SK-N-SH (cell line): ENCODE measurements around the gene NUP210L. TPM values are rescaled to one million over a fixed set of nuclear protein-coding genes. Genes with fewer than 3 reads are reported as not detected.

Experiments
- CTCF ChIA-PET: fragments of 300-600, 350-600 bp; formaldehyde crosslinking; extraction: SDS; loops from one replicate; lab custom pipeline; 2021; lab: Yijun Ruan, JAX
- POLR2A ChIA-PET: fragments of 350-600 bp; sonication (Branson Sonifier 250); formaldehyde crosslinking; extraction: SDS; loops from one replicate; lab custom pipeline; 2020; ENCODE audit warnings: antibody characterized with exemption, inconsistent platforms; lab: Yijun Ruan, JAX
- DNase-seq: peaks from one replicate; pipeline ENCODE4 v3.0.0; 2012
- H2AFZ ChIP-seq: fragments of 200-600 bp; sonication (generic); 2 replicates; pipeline ENCODE4 v1.8.1; 2016; ENCODE audit warnings: antibody characterized with exemption, mild to moderate bottlenecking, low read depth
- H3F3A ChIP-seq: fragments of 200-600 bp; sonication (generic); replicated peaks from 2 replicates; pipeline ENCODE3; 2016; ENCODE audit warnings: antibody characterized with exemption, mild to moderate bottlenecking; ENCODE audit not compliant: insufficient read depth
- H3K27ac ChIP-seq, 2 experiments: fragments of 200-500 bp in 1 of 2; fragments of 200-600 bp in 1 of 2; sonication (Bioruptor generic) in 1 of 2; sonication (generic), shearing (Covaris generic) in 1 of 2; 2 replicates each; pipeline versions ENCODE4 v1.5.1 to v1.6.1; 2014 to 2016; ENCODE audit warnings: low read depth in 2 of 2, inconsistent platforms in 1 of 2, low read length in 1 of 2, mild to moderate bottlenecking in 1 of 2, mixed read lengths in 1 of 2
- H3K27me3 ChIP-seq: fragments of 200-600 bp; sonication (generic), shearing (Covaris generic); 2 replicates; pipeline ENCODE4 v1.6.1; 2016; ENCODE audit warnings: mixed run types; ENCODE audit not compliant: insufficient read depth
- H3K36me3 ChIP-seq, 2 experiments: fragments of 200-500 bp in 1 of 2; fragments of 200-600 bp in 1 of 2; sonication (Bioruptor generic) in 1 of 2; sonication (generic) in 1 of 2; replicated peaks in 1 of 2; 2 replicates each; pipeline versions ENCODE3 to v1.5.1; 2014 to 2016; ENCODE audit warnings: low read length in 1 of 2, mild to moderate bottlenecking in 1 of 2; ENCODE audit not compliant: insufficient read depth in 2 of 2, control insufficient read depth in 1 of 2
- H3K4me1 ChIP-seq, 2 experiments: fragments of 200-500 bp in 1 of 2; fragments of 200-600 bp in 1 of 2; sonication (Bioruptor generic) in 1 of 2; sonication (generic), shearing (Covaris generic) in 1 of 2; 2 replicates each; pipeline versions ENCODE4 v1.5.1 to v1.6.1; 2014 to 2016; ENCODE audit warnings: low read depth in 1 of 2, low read length in 1 of 2, mixed run types in 1 of 2; ENCODE audit not compliant: insufficient read depth in 2 of 2, control insufficient read depth in 1 of 2
- H3K4me2 ChIP-seq: fragments of 200-600 bp; sonication (generic), shearing (Covaris generic); 2 replicates; pipeline ENCODE4 v1.6.1; 2017; ENCODE audit warnings: mixed run types
- H3K4me3 ChIP-seq, 2 experiments: fragments of 200-500 bp in 1 of 2; fragments of 200-600 bp in 1 of 2; sonication (Bioruptor generic) in 1 of 2; sonication (generic), shearing (Covaris generic) in 1 of 2; 2 replicates each; pipeline versions ENCODE4 v1.5.1 to v1.8.1; 2014 to 2016; ENCODE audit warnings: low read depth in 2 of 2, inconsistent platforms in 1 of 2, low read length in 1 of 2, mild to moderate bottlenecking in 1 of 2, mixed read lengths in 1 of 2, moderate library complexity in 1 of 2
- H3K79me2 ChIP-seq: fragments of 200-600 bp; sonication (generic); 2 replicates; pipeline ENCODE4 v1.8.1; 2017; ENCODE audit warnings: mild to moderate bottlenecking; ENCODE audit not compliant: insufficient read depth
- H3K9ac ChIP-seq: fragments of 200-600 bp; sonication (generic); 2 replicates; pipeline ENCODE4 v1.6.1; 2017; ENCODE audit warnings: mixed run types
- H3K9me2 ChIP-seq: fragments of 200-600 bp; sonication (generic); 2 replicates; pipeline ENCODE4 v1.6.1; 2017; ENCODE audit warnings: mixed run types
- H3K9me3 ChIP-seq: fragments of 200-600 bp; sonication (generic); 2 replicates; pipeline ENCODE4 v1.6.1; 2017; ENCODE audit warnings: mixed run types, mild to moderate bottlenecking, moderate library complexity
- H4K20me1 ChIP-seq: fragments of 200-600 bp; sonication (generic); 2 replicates; pipeline ENCODE4 v1.6.1; 2017; ENCODE audit warnings: mild to moderate bottlenecking, mixed run types; ENCODE audit not compliant: insufficient read depth
- CHD2 ChIP-seq: fragments of 150-350 bp; IDR thresholded peaks from 2 replicates; pipeline ENCODE4 v1.6.1; 2018; ENCODE audit warnings: low read length; ENCODE audit not compliant: partially characterized antibody
- ELF1 ChIP-seq: IDR thresholded peaks from 2 replicates; pipeline ENCODE4 v1.4.0; 2012
- FOSL2 ChIP-seq: IDR thresholded peaks from 2 replicates; pipeline ENCODE4 v1.4.0; 2012; ENCODE audit warnings: low read depth, mild to moderate bottlenecking, moderate library complexity, borderline replicate concordance
- FOXJ3 ChIP-seq: sonication (generic); formaldehyde crosslinking; IDR thresholded peaks from 2 replicates; pipeline ENCODE4 v1.5.1; 2020; ENCODE audit warnings: mild to moderate bottlenecking, missing genetic modification reagents
- GATA2 ChIP-seq: sonication (generic); formaldehyde crosslinking; IDR thresholded peaks from 2 replicates; pipeline ENCODE4 v1.5.0; 2020; ENCODE audit warnings: mild to moderate bottlenecking, missing genetic modification reagents
- JUND ChIP-seq: IDR thresholded peaks from 2 replicates; pipeline ENCODE4 v1.4.0; 2012
- MXI1 ChIP-seq: IDR thresholded peaks from 2 replicates; pipeline ENCODE4 v1.6.1; 2012; ENCODE audit warnings: mild to moderate bottlenecking, low read depth, low read length, improper control_type of control experiment
- RCOR1 ChIP-seq: fragments of 150-350 bp; IDR thresholded peaks from 2 replicates; pipeline ENCODE4 v1.6.1; 2017; ENCODE audit warnings: antibody characterized with exemption, low read length
- SIN3A ChIP-seq: IDR thresholded peaks from 2 replicates; pipeline ENCODE4 v1.6.1; 2012; ENCODE audit warnings: low read depth, mild to moderate bottlenecking, low read length, moderate library complexity, borderline replicate concordance
- SMC3 ChIP-seq: IDR thresholded peaks from 2 replicates; pipeline ENCODE4 v1.6.1; 2012; ENCODE audit warnings: low read depth, low read length, improper control_type of control experiment
- TCF12 ChIP-seq: IDR thresholded peaks from 2 replicates; pipeline ENCODE4 v1.4.0; 2012
- TEAD4 ChIP-seq: IDR thresholded peaks from 2 replicates; pipeline ENCODE4 v1.4.0; 2012; ENCODE audit warnings: mild to moderate bottlenecking, borderline replicate concordance; ENCODE audit not compliant: insufficient read depth
- WGBS: methylation state at CpG from one replicate; pipeline ENCODE4 v1.1.6; 2017; ENCODE audit warnings: low lambda C conversion rate; 5-methylcytosine and 5-hydroxymethylcytosine counted together
- polyA plus RNA-seq, 3 experiments: library from polyadenylated mRNA; depleted of rRNA; stranded (reverse); fragments of >200 nt; gene quantifications; 2 replicates each; pipeline ENCODE4 v1.2.3, GENCODE V29; 2012
- TF ChIP-seq, protein P1 (sequence below): fragments of 200-600 bp; sonication (generic); IDR thresholded peaks from 2 replicates; pipeline ENCODE4 v1.6.1; 2017; ENCODE audit warnings: antibody characterized with exemption, mild to moderate bottlenecking, moderate library complexity
- TF ChIP-seq, protein P2 (sequence below): fragments of 150-350 bp; IDR thresholded peaks from 2 replicates; pipeline ENCODE4 v1.6.1; 2016; ENCODE audit warnings: mild to moderate bottlenecking, low read depth, low read length
- TF ChIP-seq, protein P3 (sequence below): IDR thresholded peaks from 2 replicates; pipeline ENCODE4 v1.6.1; 2012; ENCODE audit warnings: mild to moderate bottlenecking, low read depth, low read length, moderate library complexity
- TF ChIP-seq, protein P4 (sequence below): fragments of 150-350 bp; IDR thresholded peaks from 2 replicates; pipeline ENCODE4 v1.6.1; 2017; ENCODE audit warnings: antibody characterized with exemption, low read length, low read depth, borderline replicate concordance
- TF ChIP-seq, protein P5 (sequence below): IDR thresholded peaks from 2 replicates; pipeline ENCODE4 v1.4.0; 2012; ENCODE audit warnings: low read depth

The NUP210L gene
- polyA plus RNA-seq, 1 of the 3 experiments (the other 2 are of a cell fraction) = not detected

DNA sequence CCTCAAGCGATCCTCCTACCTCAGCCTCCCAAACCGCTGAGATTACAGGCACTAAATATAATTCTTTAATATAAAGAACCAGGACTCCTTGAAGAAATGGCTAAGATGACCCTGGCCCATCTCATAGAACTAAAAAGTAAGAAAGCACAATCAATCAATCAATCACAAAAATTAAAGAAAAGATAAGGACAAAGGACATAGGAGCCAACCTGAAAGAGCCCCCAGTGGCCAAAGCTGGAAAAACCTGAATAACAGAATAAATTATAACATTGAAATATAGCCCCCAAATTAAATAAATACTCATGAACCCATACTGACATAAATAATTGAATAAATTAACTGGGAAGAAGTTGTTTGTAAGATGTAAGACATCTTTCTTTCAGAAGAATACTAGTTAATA lies 8.9 kb downstream of the NUP210L start:
- CTCF ChIA-PET = interaction anchor here (1.0 to 3.1 kb wide), 6 partner anchors 8 to 25 kb away, joined by 3 to 10 read pairs (median 4); no protein-coding TSS in a partner anchor
- Histone ChIP-seq H3K4me1 (peaks cover 0 to 3% of the 10 kb centered on the region in 2 experiments; a peak in 1 of 4 replicates), H2AFZ (no peak overlapping the region), H4K20me1 (no peaks in the 10 kb centered on the region), H3K36me3 (no peaks in the 10 kb centered on the region), H3K79me2 (no peaks in the 10 kb centered on the region), H3F3A (no peaks in the 10 kb centered on the region), H3K9me2 (no peaks in the 10 kb centered on the region), H3K4me2 (no peak overlapping the region), H3K27ac (no peak overlapping the region), H3K9me3 (no peaks in the 10 kb centered on the region), H3K27me3 (no peaks in the 10 kb centered on the region), H3K9ac (no peak overlapping the region), H3K4me3 (no peak overlapping the region)
- POLR2A ChIA-PET = no interaction called here
- no peak for DNase-seq
- no peak for TF ChIP-seq SIN3A
- TF ChIP-seq CHD2 = no peak
- TF ChIP-seq SMC3 = no peak
- TF ChIP-seq RCOR1 = no peak
- TF ChIP-seq FOSL2 = no peak
- TF ChIP-seq MXI1 = no peak
- TF ChIP-seq, protein P1, sequence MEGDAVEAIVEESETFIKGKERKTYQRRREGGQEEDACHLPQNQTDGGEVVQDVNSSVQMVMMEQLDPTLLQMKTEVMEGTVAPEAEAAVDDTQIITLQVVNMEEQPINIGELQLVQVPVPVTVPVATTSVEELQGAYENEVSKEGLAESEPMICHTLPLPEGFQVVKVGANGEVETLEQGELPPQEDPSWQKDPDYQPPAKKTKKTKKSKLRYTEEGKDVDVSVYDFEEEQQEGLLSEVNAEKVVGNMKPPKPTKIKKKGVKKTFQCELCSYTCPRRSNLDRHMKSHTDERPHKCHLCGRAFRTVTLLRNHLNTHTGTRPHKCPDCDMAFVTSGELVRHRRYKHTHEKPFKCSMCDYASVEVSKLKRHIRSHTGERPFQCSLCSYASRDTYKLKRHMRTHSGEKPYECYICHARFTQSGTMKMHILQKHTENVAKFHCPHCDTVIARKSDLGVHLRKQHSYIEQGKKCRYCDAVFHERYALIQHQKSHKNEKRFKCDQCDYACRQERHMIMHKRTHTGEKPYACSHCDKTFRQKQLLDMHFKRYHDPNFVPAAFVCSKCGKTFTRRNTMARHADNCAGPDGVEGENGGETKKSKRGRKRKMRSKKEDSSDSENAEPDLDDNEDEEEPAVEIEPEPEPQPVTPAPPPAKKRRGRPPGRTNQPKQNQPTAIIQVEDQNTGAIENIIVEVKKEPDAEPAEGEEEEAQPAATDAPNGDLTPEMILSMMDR = peak; percentile 65
- TF ChIP-seq FOXJ3 (CRISPR knock-in tag) = no peak
- WGBS = 92% methylated on average over 2 of the region's 2 CpGs

DNA sequence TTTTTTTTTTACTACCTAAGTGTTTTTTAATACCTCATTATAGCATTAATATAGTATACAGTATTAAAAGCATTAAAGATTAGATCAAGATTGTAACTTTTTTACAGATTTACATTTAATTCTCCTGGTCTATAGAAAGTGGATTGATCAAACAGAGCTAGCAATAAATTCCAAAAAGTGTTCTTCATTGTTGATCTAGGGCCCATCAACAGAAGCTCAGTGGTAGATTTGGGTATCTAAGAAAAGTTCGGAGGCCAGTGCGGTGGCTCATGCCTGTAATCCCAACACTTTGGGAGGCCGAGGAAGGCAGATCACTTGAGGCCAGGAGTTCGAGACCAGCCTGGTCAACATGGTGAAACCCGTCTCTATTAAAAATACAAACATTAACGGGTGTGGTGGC lies 12.5 kb downstream of the NUP210L start:
- ChIA-PET POLR2A (no interaction called here), CTCF (no interaction called here)
- H3K4me3 ChIP-seq = no peak overlapping the region
- H4K20me1 ChIP-seq = no peaks in the 10 kb centered on the region
- H3F3A ChIP-seq = no peaks in the 10 kb centered on the region
- no peaks in the 10 kb centered on the region for H3K27me3 ChIP-seq
- no peak for DNase-seq
- H3K79me2 ChIP-seq = no peaks in the 10 kb centered on the region
- TF ChIP-seq JUND = no peak
- TF ChIP-seq GATA2 (CRISPR knock-in tag) = no peak
- no peak for TF ChIP-seq SIN3A
- TF ChIP-seq, protein P2, sequence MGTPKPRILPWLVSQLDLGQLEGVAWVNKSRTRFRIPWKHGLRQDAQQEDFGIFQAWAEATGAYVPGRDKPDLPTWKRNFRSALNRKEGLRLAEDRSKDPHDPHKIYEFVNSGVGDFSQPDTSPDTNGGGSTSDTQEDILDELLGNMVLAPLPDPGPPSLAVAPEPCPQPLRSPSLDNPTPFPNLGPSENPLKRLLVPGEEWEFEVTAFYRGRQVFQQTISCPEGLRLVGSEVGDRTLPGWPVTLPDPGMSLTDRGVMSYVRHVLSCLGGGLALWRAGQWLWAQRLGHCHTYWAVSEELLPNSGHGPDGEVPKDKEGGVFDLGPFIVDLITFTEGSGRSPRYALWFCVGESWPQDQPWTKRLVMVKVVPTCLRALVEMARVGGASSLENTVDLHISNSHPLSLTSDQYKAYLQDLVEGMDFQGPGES = no peak
- TF ChIP-seq ELF1 = no peak
- TF ChIP-seq, protein P3, sequence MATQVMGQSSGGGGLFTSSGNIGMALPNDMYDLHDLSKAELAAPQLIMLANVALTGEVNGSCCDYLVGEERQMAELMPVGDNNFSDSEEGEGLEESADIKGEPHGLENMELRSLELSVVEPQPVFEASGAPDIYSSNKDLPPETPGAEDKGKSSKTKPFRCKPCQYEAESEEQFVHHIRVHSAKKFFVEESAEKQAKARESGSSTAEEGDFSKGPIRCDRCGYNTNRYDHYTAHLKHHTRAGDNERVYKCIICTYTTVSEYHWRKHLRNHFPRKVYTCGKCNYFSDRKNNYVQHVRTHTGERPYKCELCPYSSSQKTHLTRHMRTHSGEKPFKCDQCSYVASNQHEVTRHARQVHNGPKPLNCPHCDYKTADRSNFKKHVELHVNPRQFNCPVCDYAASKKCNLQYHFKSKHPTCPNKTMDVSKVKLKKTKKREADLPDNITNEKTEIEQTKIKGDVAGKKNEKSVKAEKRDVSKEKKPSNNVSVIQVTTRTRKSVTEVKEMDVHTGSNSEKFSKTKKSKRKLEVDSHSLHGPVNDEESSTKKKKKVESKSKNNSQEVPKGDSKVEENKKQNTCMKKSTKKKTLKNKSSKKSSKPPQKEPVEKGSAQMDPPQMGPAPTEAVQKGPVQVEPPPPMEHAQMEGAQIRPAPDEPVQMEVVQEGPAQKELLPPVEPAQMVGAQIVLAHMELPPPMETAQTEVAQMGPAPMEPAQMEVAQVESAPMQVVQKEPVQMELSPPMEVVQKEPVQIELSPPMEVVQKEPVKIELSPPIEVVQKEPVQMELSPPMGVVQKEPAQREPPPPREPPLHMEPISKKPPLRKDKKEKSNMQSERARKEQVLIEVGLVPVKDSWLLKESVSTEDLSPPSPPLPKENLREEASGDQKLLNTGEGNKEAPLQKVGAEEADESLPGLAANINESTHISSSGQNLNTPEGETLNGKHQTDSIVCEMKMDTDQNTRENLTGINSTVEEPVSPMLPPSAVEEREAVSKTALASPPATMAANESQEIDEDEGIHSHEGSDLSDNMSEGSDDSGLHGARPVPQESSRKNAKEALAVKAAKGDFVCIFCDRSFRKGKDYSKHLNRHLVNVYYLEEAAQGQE = no peak
- TF ChIP-seq, protein P4, sequence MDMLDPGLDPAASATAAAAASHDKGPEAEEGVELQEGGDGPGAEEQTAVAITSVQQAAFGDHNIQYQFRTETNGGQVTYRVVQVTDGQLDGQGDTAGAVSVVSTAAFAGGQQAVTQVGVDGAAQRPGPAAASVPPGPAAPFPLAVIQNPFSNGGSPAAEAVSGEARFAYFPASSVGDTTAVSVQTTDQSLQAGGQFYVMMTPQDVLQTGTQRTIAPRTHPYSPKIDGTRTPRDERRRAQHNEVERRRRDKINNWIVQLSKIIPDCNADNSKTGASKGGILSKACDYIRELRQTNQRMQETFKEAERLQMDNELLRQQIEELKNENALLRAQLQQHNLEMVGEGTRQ = no peak
- TF ChIP-seq, protein P5, sequence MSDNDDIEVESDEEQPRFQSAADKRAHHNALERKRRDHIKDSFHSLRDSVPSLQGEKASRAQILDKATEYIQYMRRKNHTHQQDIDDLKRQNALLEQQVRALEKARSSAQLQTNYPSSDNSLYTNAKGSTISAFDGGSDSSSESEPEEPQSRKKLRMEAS = no peak
- no peak for TF ChIP-seq TEAD4
- no peak for TF ChIP-seq TCF12
- H3K9me2 ChIP-seq = no peaks in the 10 kb centered on the region
- H3K9ac ChIP-seq = no peak overlapping the region
- no peak overlapping the region for H3K4me2 ChIP-seq
- WGBS = 82% methylated on average over 6 of the region's 6 CpGs
- no peak overlapping the region for H2AFZ ChIP-seq
- H3K4me1 ChIP-seq = peaks cover 0 to 5% of the 10 kb centered on the region in 2 experiments; a peak in 1 of 4 replicates
- no peaks in the 10 kb centered on the region for H3K36me3 ChIP-seq
- no peak overlapping the region for H3K27ac ChIP-seq
- no peaks in the 10 kb centered on the region for H3K9me3 ChIP-seq
